ENCODE measurements around the gene CORO7.

GRCh38 chr16:4361944-4362311 is 54.5 kb downstream of the CORO7 start:
- TF ChIP-seq, protein P1, sequence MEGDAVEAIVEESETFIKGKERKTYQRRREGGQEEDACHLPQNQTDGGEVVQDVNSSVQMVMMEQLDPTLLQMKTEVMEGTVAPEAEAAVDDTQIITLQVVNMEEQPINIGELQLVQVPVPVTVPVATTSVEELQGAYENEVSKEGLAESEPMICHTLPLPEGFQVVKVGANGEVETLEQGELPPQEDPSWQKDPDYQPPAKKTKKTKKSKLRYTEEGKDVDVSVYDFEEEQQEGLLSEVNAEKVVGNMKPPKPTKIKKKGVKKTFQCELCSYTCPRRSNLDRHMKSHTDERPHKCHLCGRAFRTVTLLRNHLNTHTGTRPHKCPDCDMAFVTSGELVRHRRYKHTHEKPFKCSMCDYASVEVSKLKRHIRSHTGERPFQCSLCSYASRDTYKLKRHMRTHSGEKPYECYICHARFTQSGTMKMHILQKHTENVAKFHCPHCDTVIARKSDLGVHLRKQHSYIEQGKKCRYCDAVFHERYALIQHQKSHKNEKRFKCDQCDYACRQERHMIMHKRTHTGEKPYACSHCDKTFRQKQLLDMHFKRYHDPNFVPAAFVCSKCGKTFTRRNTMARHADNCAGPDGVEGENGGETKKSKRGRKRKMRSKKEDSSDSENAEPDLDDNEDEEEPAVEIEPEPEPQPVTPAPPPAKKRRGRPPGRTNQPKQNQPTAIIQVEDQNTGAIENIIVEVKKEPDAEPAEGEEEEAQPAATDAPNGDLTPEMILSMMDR (conservative IDR thresholded peaks at IDR 0.05 in 1 of 2, IDR thresholded peaks at IDR 0.05 in 1 of 2; ENCODE audit: extremely low read depth in 1 of 2, insufficient read depth in 1 of 2, low read depth in 1 of 2, low read length in 2 of 2) = no peak
- TF ChIP-seq EZH2 (IDR thresholded peaks at IDR 0.05; ENCODE audit: borderline replicate concordance, low read length) = no peak
